IPS-18c (cell line): ENCODE results near the gene NPIPA1.
"Not testable (repeated sequence)": the region's sequence is repeated elsewhere in the genome, so short reads cannot be mapped to it uniquely, and the experiment has no call there.

ENCODE experiments used
- H3K4me3 ChIP-seq: 2 replicates; pipeline ENCODE4 v1.7.0; 2013; ENCODE audit warnings: low read depth, mild to moderate bottlenecking, low read length, moderate library complexity; ENCODE audit not compliant: insufficient read depth
- H3K9me3 ChIP-seq: one replicate; pipeline ENCODE4 v1.6.1; 2013; ENCODE audit warnings: mild to moderate bottlenecking, low read length, moderate library complexity; ENCODE audit not compliant: control insufficient read depth, insufficient read depth

Gene NPIPA1

GRCh38 chr16:14924982-14925381, 12.3 kb upstream of the NPIPA1 start:
- not testable (repeated sequence) for H3K9me3 ChIP-seq, H3K4me3 ChIP-seq

- not testable (repeated sequence) for H3K4me3 ChIP-seq, H3K9me3 ChIP-seq
Observed at GRCh38 chr16:14928064-14928714, 9.1 kb upstream of the NPIPA1 start.

- H3K9me3 ChIP-seq, H3K4me3 ChIP-seq: not testable (repeated sequence)
Observed at GRCh38 chr16:14929176-14929575, 8.1 kb upstream of the NPIPA1 start.

GRCh38 chr16:14930246-14930645, 7.0 kb upstream of the NPIPA1 start:
- H3K9me3 ChIP-seq, H3K4me3 ChIP-seq: not testable (repeated sequence)

- not testable (repeated sequence) for H3K9me3 ChIP-seq, H3K4me3 ChIP-seq
Observed at GRCh38 chr16:14930971-14931370, 6.3 kb upstream of the NPIPA1 start.

- H3K9me3 ChIP-seq, H3K4me3 ChIP-seq: not testable (repeated sequence)
Observed at GRCh38 chr16:14932581-14933375, 4.5 kb upstream of the NPIPA1 start.

GRCh38 chr16:14937994-14938393, 751 bp downstream of the NPIPA1 start:
- H3K4me3 ChIP-seq, H3K9me3 ChIP-seq: not testable (repeated sequence)

GRCh38 chr16:14942686-14943085, 5.4 kb downstream of the NPIPA1 start:
- not testable (repeated sequence) for H3K9me3 ChIP-seq, H3K4me3 ChIP-seq

GRCh38 chr16:14955546-14956231, 18.4 kb downstream of the NPIPA1 start:
- H3K9me3 ChIP-seq: no peaks in the 10 kb centered on the region
- no peak overlapping the region for H3K4me3 ChIP-seq

- H3K9me3 ChIP-seq: no peaks in the 10 kb centered on the region
- no peak overlapping the region for H3K4me3 ChIP-seq
Observed at GRCh38 chr16:14957576-14958322, 20.5 kb downstream of the NPIPA1 start.

GRCh38 chr16:14958323-14958600, 21.0 kb downstream of the NPIPA1 start:
- Histone ChIP-seq H3K9me3 (no peaks in the 10 kb centered on the region), H3K4me3 (no peak overlapping the region)

- no peak overlapping the region for H3K4me3 ChIP-seq
- no peaks in the 10 kb centered on the region for H3K9me3 ChIP-seq
Observed at GRCh38 chr16:14958970-14959369, 21.7 kb downstream of the NPIPA1 start.

GRCh38 chr16:14961405-14962186, 24.4 kb downstream of the NPIPA1 start:
- no peak overlapping the region for H3K4me3 ChIP-seq
- no peaks in the 10 kb centered on the region for H3K9me3 ChIP-seq

GRCh38 chr16:14963281-14964173, 26.3 kb downstream of the NPIPA1 start:
- H3K4me3 ChIP-seq: no peak overlapping the region
- no peaks in the 10 kb centered on the region for H3K9me3 ChIP-seq

GRCh38 chr16:14965328-14965727, 28.1 kb downstream of the NPIPA1 start:
- no peak overlapping the region for H3K4me3 ChIP-seq
- no peaks in the 10 kb centered on the region for H3K9me3 ChIP-seq

- H3K4me3 ChIP-seq, H3K9me3 ChIP-seq: not testable (repeated sequence)
Observed at GRCh38 chr16:14969795-14970194, 32.6 kb downstream of the NPIPA1 start.
